ENCODE data around the gene PARVB. TPM values are rescaled to one million over a fixed set of nuclear protein-coding genes. Genes with fewer than 3 reads are reported as not detected.

PARVB gene
- total and polyA plus RNA-seq, 10 of the 15 experiments (the other 5 are each of a cell fraction or from before 2014, with no cell fraction given): 5.2 to 264 (median 76.0) TPM

- Histone ChIP-seq H4K20me1 (ENCODE audit: control insufficient read depth, insufficient read depth) (no peaks in the 10 kb centered on the region), H2AFZ (ENCODE audit: control insufficient read depth, low read depth, low read length) (no peak overlapping the region), H3K36me3 (ENCODE audit: control insufficient read depth in 2 of 2, insufficient read depth in 2 of 2, low read length in 1 of 2) (no peaks in the 10 kb centered on the region), H3K4me3 (no peak overlapping the region), H3K27me3 (replicated peaks in 1 of 2; ENCODE audit: control insufficient read depth in 2 of 2, insufficient read depth in 2 of 2, low read length in 1 of 2) (no peaks in the 10 kb centered on the region), H3K4me2 (ENCODE audit: control insufficient read depth, insufficient read depth) (no peak overlapping the region), H3K79me2 (ENCODE audit: control insufficient read depth, insufficient read depth, low read length) (no peaks in the 10 kb centered on the region), H3K9me3 (replicated peaks; ENCODE audit: control insufficient read depth, insufficient read depth, low read length) (no peaks in the 10 kb centered on the region; the same call in 2 of the 3 replicates), H3K4me1 (ENCODE audit: control insufficient read depth, insufficient read depth, low read length) (0 out of 2 replicates have a peak, but pooled peaks cover 3% of the 10 kb centered on the region), H3K9ac (ENCODE audit: control insufficient read depth, insufficient read depth, low read length) (no peak overlapping the region), H3K27ac (ENCODE audit: control insufficient read depth, insufficient read depth) (no peak overlapping the region)
- ATAC-seq (no peak), FAIRE-seq (no peak), DNase-seq (ENCODE audit: low read depth, low spot score) (no peak)
- BruUV-seq (replicated peaks): no TSS peak
- 41% methylated on average over 6 of the region's 6 CpGs for WGBS (ENCODE audit: insufficient coverage, insufficient replicate concordance, low lambda C conversion rate, missing lambda C conversion rate)
- TF ChIP-seq EP300 (IDR thresholded peaks at IDR 0.05; ENCODE audit: borderline replicate concordance in 1 of 2, control insufficient read depth in 1 of 2, low read depth in 2 of 2, low read length in 2 of 2): no peak
- no peak for TF ChIP-seq WRNIP1 (IDR thresholded peaks at IDR 0.05; ENCODE audit: borderline replicate concordance, low read depth, low read length)
- TF ChIP-seq ESRRA (IDR thresholded peaks at IDR 0.05; ENCODE audit: low read length): no peak
- TF ChIP-seq PAX5 (IDR thresholded peaks at IDR 0.05; ENCODE audit: borderline replicate concordance, low read depth, low read length): no peak
- TF ChIP-seq FOXK2 (IDR thresholded peaks at IDR 0.05): no peak
- no peak for TF ChIP-seq BACH1 (IDR thresholded peaks at IDR 0.05; ENCODE audit: borderline replicate concordance)
- TF ChIP-seq ZNF24 (IDR thresholded peaks at IDR 0.05): no peak
- TF ChIP-seq, protein P1, sequence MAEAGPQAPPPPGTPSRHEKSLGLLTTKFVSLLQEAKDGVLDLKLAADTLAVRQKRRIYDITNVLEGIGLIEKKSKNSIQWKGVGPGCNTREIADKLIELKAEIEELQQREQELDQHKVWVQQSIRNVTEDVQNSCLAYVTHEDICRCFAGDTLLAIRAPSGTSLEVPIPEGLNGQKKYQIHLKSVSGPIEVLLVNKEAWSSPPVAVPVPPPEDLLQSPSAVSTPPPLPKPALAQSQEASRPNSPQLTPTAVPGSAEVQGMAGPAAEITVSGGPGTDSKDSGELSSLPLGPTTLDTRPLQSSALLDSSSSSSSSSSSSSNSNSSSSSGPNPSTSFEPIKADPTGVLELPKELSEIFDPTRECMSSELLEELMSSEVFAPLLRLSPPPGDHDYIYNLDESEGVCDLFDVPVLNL (IDR thresholded peaks at IDR 0.05; ENCODE audit: low read depth, low read length): no peak
- TF ChIP-seq, protein P2, sequence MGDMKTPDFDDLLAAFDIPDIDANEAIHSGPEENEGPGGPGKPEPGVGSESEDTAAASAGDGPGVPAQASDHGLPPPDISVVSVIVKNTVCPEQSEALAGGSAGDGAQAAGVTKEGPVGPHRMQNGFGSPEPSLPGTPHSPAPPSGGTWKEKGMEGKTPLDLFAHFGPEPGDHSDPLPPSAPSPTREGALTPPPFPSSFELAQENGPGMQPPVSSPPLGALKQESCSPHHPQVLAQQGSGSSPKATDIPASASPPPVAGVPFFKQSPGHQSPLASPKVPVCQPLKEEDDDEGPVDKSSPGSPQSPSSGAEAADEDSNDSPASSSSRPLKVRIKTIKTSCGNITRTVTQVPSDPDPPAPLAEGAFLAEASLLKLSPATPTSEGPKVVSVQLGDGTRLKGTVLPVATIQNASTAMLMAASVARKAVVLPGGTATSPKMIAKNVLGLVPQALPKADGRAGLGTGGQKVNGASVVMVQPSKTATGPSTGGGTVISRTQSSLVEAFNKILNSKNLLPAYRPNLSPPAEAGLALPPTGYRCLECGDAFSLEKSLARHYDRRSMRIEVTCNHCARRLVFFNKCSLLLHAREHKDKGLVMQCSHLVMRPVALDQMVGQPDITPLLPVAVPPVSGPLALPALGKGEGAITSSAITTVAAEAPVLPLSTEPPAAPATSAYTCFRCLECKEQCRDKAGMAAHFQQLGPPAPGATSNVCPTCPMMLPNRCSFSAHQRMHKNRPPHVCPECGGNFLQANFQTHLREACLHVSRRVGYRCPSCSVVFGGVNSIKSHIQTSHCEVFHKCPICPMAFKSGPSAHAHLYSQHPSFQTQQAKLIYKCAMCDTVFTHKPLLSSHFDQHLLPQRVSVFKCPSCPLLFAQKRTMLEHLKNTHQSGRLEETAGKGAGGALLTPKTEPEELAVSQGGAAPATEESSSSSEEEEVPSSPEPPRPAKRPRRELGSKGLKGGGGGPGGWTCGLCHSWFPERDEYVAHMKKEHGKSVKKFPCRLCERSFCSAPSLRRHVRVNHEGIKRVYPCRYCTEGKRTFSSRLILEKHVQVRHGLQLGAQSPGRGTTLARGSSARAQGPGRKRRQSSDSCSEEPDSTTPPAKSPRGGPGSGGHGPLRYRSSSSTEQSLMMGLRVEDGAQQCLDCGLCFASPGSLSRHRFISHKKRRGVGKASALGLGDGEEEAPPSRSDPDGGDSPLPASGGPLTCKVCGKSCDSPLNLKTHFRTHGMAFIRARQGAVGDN (IDR thresholded peaks at IDR 0.05): no peak
- TF ChIP-seq SMC3 (IDR thresholded peaks at IDR 0.05; ENCODE audit: borderline replicate concordance, low read length): no peak
- TF ChIP-seq KDM1A (IDR thresholded peaks at IDR 0.05; ENCODE audit: borderline replicate concordance): no peak
- TF ChIP-seq YBX1 (IDR thresholded peaks at IDR 0.05): no peak
- TF ChIP-seq SREBF2 (IDR thresholded peaks at IDR 0.05; ENCODE audit: low read length): no peak
- CTCF ChIA-PET: no interaction called here
- POLR2A ChIA-PET: no interaction called here
- in situ Hi-C loops (cut with MboI): no loop called here
- RAD21 ChIA-PET (ENCODE audit: unreplicated experiment): no interaction called here
- intact Hi-C loops (cut with micrococcal nuclease; ENCODE audit: unreplicated experiment): no loop called here
- SMC1A ChIA-PET (ENCODE audit: uncharacterized antibody, unreplicated experiment): interaction anchor here (1.2 kb wide), 1 partner anchor 218 kb away, joined by 4 read pairs; no protein-coding TSS in a partner anchor
These were observed 187.3 kb downstream of the PARVB start for GRCh38 chr22:44211256-44211945.

Measured in GM12878 (cell line).